ENCODE measurements around the gene GAST.
A peak's percentile ranks its signal among the peaks of the same experiment; 100 is the strongest.

The GAST gene

DNA sequence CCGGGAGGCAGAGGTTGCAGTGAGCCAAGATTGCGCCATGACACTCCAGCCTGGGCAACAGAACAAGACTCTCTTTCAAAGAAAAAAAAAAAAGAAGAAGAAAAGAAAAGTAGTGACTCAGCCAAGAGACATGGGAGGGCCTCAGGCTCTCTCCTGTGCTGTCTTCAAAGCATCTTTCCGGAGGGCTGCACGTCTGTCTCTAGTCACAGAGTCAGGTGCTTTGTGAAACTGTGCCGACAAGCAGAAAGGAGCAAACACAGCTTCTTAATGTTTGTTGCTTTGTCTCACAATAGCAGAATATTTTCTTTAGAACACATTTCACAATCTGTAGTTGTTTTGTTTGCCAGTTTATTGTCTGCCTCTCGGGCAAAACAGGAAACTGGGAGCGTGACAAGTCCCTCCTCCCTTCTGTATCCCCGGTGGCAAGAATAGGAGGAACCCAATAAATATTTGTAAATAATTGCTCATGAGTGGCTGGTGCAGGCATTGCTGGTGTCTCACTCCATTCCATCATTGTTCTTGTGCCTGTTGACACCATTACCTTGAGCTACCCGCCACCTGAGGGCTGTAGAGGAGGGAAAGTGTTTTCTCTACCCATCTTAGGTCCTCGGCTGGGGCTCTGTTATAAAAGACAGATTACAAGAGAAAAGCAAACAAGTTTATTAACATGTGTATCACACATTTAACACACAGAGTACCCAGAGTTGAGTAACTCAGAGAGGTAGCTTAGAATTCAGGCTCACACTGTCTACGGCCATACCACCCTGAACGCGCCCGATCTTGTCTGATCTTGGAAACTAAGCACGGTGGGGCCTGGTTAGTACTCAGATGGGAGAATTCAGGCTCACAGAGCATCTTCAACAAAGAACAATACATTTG is 5.5 kb downstream of the GAST start:
- Mint-ChIP-seq H3K27ac (no peak overlapping the region), H3K36me3 (ENCODE audit: low read depth) (no peaks in the 10 kb centered on the region), H3K4me3 (no peak overlapping the region)

DNA sequence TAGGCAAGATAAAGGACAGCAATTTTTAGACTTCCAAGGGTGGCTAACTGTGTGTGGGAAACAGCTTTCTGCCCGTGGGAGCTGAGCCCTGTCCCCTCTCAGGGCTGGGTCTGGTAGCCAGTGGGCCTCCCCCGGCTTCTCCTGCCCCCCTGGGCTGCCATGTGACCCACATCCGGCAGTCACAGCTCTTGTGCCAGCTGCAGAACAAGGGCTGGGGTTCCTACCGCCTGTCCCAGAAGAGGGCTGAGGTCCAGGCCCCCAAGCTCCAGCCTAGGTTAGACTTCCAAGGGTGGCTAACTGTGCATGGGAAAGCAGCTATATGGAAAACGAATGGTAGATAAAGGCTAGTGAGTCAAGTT is 6.1 kb downstream of the GAST start:
- H3K4me3 Mint-ChIP-seq = no peak overlapping the region
- H3K4me1 Mint-ChIP-seq (ENCODE audit: low read depth) = peaks cover 5% of the 10 kb centered on the region
- no peaks in the 10 kb centered on the region for H3K9me3 Mint-ChIP-seq
- peaks cover 4% of the 10 kb centered on the region for H3K27me3 Mint-ChIP-seq (ENCODE audit: low read depth)
- H3K27ac Mint-ChIP-seq = no peak overlapping the region
- no peaks in the 10 kb centered on the region for H3K36me3 Mint-ChIP-seq (ENCODE audit: low read depth)

More for the DNA sequence above, 5.5 kb downstream of the GAST start:
- Mint-ChIP-seq H3K4me1 (ENCODE audit: low read depth) (peaks cover 5% of the 10 kb centered on the region), H3K27me3 (ENCODE audit: low read depth) (peaks cover 4% of the 10 kb centered on the region), H3K9me3 (no peaks in the 10 kb centered on the region)

DNA sequence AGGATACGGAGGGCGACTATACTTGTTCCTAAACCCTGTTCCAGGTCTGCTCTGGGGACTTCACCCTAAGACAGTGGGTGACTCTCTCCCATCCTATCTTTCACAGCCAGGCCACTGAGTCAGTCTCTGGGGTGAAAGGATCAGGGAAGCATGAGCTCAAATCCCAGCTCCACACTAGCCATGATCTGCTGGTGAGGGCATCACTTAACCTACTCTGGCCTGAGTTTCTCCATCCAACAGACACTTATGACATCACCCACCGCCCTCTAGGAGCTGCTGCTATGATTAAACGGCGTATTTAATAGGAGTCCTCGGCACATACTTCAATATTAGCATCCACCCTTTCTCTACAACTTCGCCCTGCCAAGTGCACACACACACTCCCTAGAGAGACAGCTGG is 10.1 kb downstream of the GAST start:
- Mint-ChIP-seq H3K9me3 (no peaks in the 10 kb centered on the region), H3K27ac (no peak overlapping the region), H3K4me3 (no peak overlapping the region), H3K36me3 (ENCODE audit: low read depth) (no peaks in the 10 kb centered on the region), H3K4me1 (ENCODE audit: low read depth) (peaks cover 5% of the 10 kb centered on the region), H3K27me3 (ENCODE audit: low read depth) (peaks cover 6% of the 10 kb centered on the region)

DNA sequence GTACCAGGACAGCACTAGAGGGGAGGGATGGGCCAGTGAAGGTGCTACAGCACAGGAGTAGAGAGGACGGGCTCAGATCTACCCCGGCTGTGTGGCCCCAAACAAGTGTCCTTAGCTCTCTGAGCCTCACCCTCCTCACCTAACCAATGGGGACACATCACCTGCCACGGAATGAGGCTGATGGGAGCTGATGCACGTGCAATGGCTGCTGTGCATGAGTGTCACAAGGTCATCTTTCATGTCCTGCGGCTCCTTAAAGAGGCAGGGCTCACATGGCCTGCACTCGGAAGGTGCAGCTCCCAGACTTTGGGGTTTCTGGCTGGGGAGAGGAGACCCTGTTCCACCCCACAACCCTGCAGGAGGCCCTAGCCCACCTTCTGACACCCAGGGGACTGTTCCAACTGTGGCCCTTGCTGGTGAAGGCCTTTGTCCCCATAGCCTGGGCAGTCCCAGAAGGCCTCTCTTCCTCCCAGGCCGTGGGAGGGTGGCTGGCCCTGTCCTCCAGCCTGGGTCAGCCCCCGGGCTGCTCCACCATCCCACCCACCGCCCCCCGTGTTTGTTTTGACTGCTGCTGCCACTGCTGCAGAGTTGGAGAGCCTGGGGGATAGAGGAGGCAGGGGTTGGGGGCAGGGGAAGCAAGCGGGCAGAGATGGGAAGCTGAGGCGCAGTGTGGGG is 11.8 kb downstream of the GAST start:
- Mint-ChIP-seq H3K9me3 (no peaks in the 10 kb centered on the region), H3K4me3 (no peak overlapping the region), H3K27me3 (ENCODE audit: low read depth) (peaks cover 6% of the 10 kb centered on the region), H3K27ac (no peak overlapping the region), H3K36me3 (ENCODE audit: low read depth) (no peaks in the 10 kb centered on the region), H3K4me1 (ENCODE audit: low read depth) (no peaks in the 10 kb centered on the region)

DNA sequence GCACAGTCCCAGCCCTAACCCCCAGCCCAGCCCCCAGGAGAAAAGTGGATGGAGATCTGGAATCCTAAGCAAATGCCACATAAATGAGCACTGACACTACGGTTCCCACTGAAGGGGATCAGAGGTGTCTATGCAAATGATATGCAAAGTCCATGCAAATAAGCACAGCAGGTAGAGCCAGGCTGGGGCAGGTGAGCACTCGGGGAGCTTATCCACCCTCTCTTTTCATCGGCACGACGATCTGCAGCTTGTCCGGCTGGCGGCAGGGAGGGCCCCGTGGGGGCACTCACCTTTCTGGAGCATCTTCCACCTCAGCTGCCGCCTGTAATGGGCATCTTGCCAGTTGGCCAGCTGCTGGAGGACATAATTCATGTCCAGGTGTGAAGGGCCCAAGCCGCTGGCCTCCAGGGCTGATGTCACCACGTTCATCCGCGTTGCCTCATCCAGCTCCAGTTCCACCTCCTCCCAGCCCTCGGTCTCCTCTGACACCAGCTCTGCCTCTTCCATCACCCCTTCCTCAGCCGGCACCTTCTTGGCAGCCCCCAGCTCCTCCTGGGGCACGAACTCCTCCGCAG is 12.4 kb downstream of the GAST start:
- H3K4me1 Mint-ChIP-seq (ENCODE audit: low read depth) = no peaks in the 10 kb centered on the region
- no peak overlapping the region for H3K4me3 Mint-ChIP-seq
- H3K9me3 Mint-ChIP-seq = no peaks in the 10 kb centered on the region
- peaks cover 6% of the 10 kb centered on the region for H3K27me3 Mint-ChIP-seq (ENCODE audit: low read depth)
- H3K36me3 Mint-ChIP-seq (ENCODE audit: low read depth) = no peaks in the 10 kb centered on the region
- H3K27ac Mint-ChIP-seq = no peak overlapping the region

DNA sequence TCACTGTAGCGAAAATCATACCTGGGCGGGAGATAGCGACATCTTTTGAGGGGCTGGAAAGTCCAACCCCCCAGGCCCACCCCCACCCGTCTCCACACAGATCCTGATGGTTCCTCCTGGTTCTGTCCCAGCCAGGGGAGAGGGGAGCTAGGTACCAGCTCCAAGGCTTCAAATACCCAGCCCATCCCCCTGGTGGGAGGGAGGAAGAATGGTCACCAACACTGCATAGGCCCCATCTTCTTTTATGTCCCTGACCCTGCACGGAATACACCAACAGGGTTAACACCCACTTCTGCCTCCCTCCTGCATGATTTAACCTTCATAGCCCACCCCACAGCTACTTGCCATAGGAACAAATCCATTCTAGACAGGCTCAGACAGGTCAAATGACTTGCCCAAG is 13.0 kb downstream of the GAST start:
- Mint-ChIP-seq H3K9me3 (no peaks in the 10 kb centered on the region), H3K4me3 (no peak overlapping the region)

DNA sequence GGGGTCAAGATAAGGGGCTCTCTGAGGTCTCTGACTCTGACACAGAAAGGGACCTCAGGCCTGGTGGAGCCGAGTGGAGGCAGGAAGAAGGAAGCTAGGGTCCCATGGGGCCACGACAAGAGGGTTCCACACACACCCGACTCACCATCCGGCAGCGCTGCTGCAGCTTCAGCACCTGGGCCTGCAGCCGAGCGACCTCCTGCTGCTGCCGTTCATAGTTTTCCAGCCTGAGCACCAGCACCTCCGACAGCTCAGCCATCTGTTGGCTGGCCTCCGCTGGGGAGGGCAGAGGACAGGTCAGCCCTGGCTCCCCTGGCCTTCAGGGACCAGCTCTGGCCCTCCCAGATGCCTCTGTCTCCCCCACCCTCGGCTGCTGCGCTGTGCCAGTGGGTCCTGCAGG is 15.9 kb downstream of the GAST start:
- Mint-ChIP-seq H3K27ac (no peak overlapping the region), H3K4me1 (ENCODE audit: low read depth) (peaks cover 2% of the 10 kb centered on the region), H3K9me3 (no peaks in the 10 kb centered on the region), H3K36me3 (ENCODE audit: low read depth) (no peaks in the 10 kb centered on the region), H3K4me3 (no peak overlapping the region), H3K27me3 (ENCODE audit: low read depth) (peaks cover 39% of the 10 kb centered on the region)

More for the DNA sequence above, 13.0 kb downstream of the GAST start:
- Mint-ChIP-seq H3K27ac (no peak overlapping the region), H3K27me3 (ENCODE audit: low read depth) (peaks cover 11% of the 10 kb centered on the region), H3K36me3 (ENCODE audit: low read depth) (no peaks in the 10 kb centered on the region), H3K4me1 (ENCODE audit: low read depth) (no peaks in the 10 kb centered on the region)

DNA sequence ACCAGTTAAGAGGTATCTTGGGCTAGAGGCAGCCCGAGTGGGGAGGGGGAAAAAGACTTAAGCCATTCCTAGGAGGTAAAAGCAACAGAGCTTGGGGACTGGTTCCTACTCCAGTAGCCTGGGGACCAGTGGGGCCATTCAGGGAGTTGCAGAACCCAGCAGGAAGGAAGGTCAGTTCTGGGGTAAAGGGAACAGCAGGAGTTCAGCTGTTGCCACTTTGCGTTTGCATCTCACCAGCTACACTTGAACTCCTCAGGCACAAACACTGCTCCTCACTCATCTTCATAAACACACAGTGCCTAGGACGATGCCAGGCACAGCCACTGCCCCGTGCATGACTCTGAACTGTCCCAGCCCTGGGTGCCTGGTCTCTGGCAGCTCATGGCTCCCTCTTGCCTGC is 18.3 kb downstream of the GAST start:
- Mint-ChIP-seq H3K9me3 (no peaks in the 10 kb centered on the region), H3K27ac (no peak overlapping the region), H3K36me3 (ENCODE audit: low read depth) (no peaks in the 10 kb centered on the region)

DNA sequence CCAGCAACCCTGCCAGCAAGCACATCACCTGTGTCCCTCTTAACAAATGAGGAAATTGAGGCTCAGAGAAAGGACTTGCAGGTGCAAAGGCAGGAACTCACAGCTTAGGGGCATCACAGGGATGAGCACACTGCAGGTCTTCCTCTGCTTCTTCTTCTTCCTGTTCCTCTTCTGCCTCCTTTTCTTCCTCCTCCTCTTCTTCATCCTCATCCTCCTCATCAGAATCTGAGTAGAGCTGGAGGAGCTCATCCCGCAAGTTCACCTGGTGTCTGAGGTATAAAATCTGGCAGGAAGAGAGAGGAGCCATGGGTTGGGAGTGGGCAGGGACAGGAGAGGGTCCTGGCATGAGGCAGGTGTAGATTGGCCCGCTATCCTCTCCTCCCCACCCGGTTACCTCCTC is 19.7 kb downstream of the GAST start:
- Mint-ChIP-seq H3K4me1 (ENCODE audit: low read depth) (peaks cover 7% of the 10 kb centered on the region), H3K36me3 (ENCODE audit: low read depth) (no peaks in the 10 kb centered on the region), H3K27me3 (ENCODE audit: low read depth) (peaks cover 67% of the 10 kb centered on the region), H3K27ac (no peak overlapping the region), H3K4me3 (no peak overlapping the region), H3K9me3 (no peaks in the 10 kb centered on the region)

More for the DNA sequence above, 18.3 kb downstream of the GAST start:
- Mint-ChIP-seq H3K27me3 (ENCODE audit: low read depth) (peaks cover 54% of the 10 kb centered on the region), H3K4me1 (ENCODE audit: low read depth) (peaks cover 7% of the 10 kb centered on the region), H3K4me3 (no peak overlapping the region)

DNA sequence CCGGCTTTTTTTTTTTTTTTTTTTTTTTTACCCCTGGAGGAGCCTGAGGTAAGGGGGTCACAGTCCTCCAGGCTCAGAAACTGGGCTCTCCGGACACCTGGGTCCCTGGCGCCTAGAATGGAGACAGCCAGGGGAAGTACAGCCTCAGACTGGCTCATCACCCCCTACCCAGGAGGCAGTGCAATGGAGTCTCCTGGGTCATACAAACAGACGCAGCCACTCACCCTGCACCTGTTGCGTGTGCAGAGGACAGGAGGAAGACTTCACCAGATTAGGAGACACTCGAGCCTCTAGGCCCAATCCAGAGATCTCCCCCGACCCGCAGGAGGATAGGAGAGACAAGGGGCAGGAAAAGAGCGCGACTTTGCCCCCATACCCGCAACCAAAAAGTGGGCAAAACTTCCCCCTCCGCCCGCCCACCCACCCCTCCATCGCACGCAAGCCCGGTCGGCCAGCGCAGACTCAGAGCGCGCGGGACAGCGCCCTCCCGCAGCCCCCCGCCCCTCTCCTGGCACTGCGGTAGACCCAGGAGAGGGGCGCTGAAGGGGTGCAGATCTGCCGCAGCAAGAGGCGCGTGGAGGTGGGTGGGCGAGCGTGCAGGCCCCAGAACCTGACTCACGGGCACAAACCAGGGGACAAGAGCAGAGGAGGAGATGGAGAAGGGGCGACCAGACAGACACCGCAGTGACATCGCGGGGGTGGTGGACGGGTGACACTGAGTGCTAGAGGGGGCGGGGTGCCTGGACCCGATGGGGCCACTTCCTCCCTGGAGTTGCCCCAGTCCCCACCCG is 21.4 kb downstream of the GAST start:
- H3K9me3 Mint-ChIP-seq = no peaks in the 10 kb centered on the region
- no peaks in the 10 kb centered on the region for H3K36me3 Mint-ChIP-seq (ENCODE audit: low read depth)
- peaks cover 80% of the 10 kb centered on the region for H3K27me3 Mint-ChIP-seq (ENCODE audit: low read depth)
- H3K4me3 Mint-ChIP-seq = no peak overlapping the region
- H3K27ac Mint-ChIP-seq = no peak overlapping the region
- peaks cover 10% of the 10 kb centered on the region for H3K4me1 Mint-ChIP-seq (ENCODE audit: low read depth)

DNA sequence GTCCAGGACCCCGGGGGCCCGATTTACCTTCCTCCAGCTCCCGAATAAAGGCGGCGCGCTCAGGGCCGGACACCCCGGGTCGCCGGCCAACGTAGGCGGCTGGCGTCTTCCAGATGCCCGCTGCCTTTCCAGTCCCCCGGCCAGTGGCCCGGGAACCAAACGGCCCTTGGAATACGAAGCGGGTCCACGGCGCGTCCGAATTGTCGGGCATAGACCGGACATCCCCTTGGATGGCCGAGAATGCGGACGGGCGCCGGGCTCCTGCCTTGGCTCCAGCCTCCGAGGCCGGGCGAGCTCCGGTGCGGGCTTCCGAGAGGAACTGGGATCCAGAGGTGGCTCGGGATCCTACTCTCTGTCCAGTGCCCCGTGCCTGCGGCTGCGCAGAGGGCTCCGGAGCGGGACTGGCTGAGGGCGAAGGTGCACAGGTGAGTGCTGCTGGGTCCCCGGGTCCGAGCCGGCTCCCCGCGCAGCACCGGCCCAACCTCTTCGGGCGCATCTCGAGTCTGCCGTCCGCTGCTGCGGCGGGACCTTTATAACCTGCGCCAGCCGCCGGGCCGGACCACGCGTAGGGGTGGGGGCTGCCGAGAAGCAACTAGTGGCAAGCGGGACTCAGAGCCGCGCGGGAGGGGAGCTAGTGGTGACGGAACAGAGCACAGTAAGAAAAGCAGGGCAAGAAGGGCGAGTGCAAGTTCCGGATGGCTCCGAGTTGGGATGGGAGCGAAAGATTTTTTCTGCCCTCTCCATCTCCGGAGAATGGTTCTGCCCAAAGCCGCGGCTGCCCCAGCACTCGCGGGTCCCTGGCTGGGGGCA is 22.2 kb downstream of the GAST start, which contains the start of gene HAP1:
TSS of gene HAP1 (minus strand) at position 505 of the 810 bp plus-strand sequence. CDS start at position 496, 9 bp downstream.
- H3K4me3 Mint-ChIP-seq = peak within 1 kb of the TSS; percentile 36
- peaks cover 10% of the 10 kb centered on the region for H3K4me1 Mint-ChIP-seq (ENCODE audit: low read depth)
- H3K9me3 Mint-ChIP-seq = no peaks in the 10 kb centered on the region
- no peaks in the 10 kb centered on the region for H3K36me3 Mint-ChIP-seq (ENCODE audit: low read depth)
- H3K27ac Mint-ChIP-seq = no peak within 1 kb of the TSS
- peaks cover 80% of the 10 kb centered on the region for H3K27me3 Mint-ChIP-seq (ENCODE audit: low read depth)

DNA sequence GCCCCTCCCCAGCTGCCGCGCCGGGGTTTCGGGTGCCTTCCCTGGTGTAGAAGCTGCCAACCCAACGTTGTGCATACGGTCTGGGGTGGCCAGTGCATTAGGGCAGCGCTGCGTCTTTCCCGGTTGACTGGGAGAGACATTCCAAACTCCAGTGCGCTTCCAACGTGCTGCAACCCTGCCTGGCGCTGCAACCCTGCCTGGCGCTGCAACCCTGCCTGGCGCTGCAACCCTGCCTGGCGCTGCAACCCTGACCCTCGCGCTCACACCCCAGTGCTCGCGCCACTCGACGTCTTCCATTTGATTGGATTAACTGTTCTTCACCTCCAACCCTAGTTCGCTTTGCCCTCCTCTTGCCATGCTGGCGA is 22.8 kb downstream of the GAST start:
- Mint-ChIP-seq H3K27me3 (ENCODE audit: low read depth) (peaks cover 76% of the 10 kb centered on the region), H3K27ac (no peak overlapping the region), H3K4me3 (peak overlapping the region; percentile 36), H3K4me1 (ENCODE audit: low read depth) (peaks cover 10% of the 10 kb centered on the region), H3K36me3 (ENCODE audit: low read depth) (no peaks in the 10 kb centered on the region), H3K9me3 (no peaks in the 10 kb centered on the region)

DNA sequence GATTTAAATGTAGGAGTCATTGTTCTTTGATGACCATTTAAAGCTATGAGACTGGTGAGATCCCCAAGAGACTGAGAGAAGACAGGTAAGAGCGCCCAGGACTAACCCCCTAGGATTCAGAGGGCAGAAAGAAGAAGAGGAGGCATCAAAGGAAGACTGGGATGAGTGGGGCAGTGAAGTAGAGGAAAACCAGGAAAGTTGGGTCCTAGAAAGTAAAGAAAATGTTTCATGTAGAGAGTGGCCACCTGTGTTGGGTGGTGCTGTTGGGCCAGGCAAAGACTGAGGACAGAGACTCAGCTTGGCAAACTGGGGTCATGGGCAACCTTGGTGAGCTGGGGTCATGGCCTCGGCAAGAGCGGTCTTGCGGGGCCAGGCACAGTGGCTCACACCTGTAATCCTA is 23.6 kb downstream of the GAST start:
- no peak overlapping the region for H3K4me3 Mint-ChIP-seq
- no peaks in the 10 kb centered on the region for H3K9me3 Mint-ChIP-seq
- H3K4me1 Mint-ChIP-seq (ENCODE audit: low read depth) = peaks cover 10% of the 10 kb centered on the region
- H3K27me3 Mint-ChIP-seq (ENCODE audit: low read depth) = peaks cover 68% of the 10 kb centered on the region
- no peaks in the 10 kb centered on the region for H3K36me3 Mint-ChIP-seq (ENCODE audit: low read depth)
- no peak overlapping the region for H3K27ac Mint-ChIP-seq

Measured in T-helper 1 cell treated with Interleukin-12 subunit alpha and Interleukin-12 subunit beta and Interleukin-4 antibody, amounts not matched to agents 30 μg/mL and 1 μg/mL, for 36 hours (primary cell).